ELF-1 (cell line): ENCODE results near the gene PRICKLE1.

Experiments
- DNase-seq: peaks from one replicate; pipeline ENCODE4 v3.0.0-alpha.2; 2016; ENCODE audit warnings: low read depth, low spot score

PRICKLE1 gene

GRCh38 chr12:42458575-42458974 lies 131.0 kb downstream of the PRICKLE1 start:
- DNase-seq = no peak

GRCh38 chr12:42450248-42450647 lies 139.3 kb downstream of the PRICKLE1 start:
- no peak for DNase-seq

DNA sequence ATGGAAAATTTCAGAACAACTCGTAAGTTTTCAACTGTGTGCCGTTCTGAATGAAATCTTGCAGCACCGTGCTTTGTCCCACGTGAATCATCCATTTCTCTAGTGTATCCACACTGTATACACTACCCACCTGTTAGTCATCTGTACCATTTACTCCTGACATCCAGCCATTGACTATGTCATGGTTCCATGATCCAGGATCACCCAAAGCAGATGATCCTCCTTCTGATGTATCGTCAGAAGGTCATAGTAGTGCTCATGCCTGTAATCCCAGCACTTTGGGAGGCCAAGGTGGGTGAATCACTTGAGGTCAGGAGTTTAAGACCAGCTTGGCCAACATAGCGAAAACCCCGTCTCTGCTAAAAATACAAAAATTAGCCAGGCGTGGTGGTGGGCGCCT lies 140.7 kb downstream of the PRICKLE1 start:
- DNase-seq = no peak

DNA sequence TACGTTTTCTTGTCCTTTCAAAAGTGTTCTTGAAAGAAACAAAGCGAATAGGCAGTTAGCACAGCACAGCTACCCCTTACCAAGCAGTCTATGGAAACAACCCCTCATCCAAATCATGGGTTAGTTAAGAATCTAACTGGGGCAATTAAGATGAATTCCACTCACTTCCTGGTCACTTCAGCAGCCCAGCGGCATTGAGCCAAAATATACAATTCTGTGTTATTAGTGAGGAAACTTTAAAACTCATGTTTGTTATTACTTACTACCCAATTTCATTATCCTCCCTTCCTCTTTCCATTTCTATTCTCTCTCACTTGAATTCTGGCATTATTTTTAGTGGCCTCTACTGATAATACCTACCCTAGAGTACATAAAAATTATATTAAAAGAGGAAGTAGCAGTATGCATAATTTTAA lies 142.2 kb downstream of the PRICKLE1 start:
- no peak for DNase-seq

GRCh38 chr12:42446761-42447160 lies 142.8 kb downstream of the PRICKLE1 start:
- DNase-seq = peak; percentile 87

- DNase-seq = no peak
These were observed 143.7 kb downstream of the PRICKLE1 start for GRCh38 chr12:42445891-42446290.

- DNase-seq = no peak
These were observed 145.2 kb downstream of the PRICKLE1 start for GRCh38 chr12:42444192-42444943.

- DNase-seq = no peak
These were observed 146.7 kb downstream of the PRICKLE1 start for GRCh38 chr12:42442888-42443287.

GRCh38 chr12:42442311-42442759 lies 147.2 kb downstream of the PRICKLE1 start:
- DNase-seq = peak; percentile 73

DNA sequence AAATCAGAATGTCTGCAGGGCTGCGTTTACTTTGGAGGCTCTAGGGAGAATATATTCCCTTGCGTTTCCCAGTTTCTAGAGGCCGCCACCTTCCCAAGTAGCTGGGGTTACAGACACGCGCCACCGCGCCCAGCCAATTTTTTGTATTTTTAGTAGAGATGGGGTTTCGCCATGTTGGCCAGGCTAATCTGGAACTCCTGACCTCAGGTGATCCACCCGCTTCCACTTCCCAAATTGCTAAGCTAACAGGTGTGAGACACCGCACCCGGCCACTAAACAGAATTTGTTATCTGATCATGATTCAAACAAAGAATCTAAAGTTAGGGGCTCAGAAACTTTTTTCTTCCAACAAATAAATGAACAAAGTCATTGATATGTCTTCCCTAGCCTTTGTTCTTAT lies 148.9 kb downstream of the PRICKLE1 start:
- DNase-seq = no peak

DNA sequence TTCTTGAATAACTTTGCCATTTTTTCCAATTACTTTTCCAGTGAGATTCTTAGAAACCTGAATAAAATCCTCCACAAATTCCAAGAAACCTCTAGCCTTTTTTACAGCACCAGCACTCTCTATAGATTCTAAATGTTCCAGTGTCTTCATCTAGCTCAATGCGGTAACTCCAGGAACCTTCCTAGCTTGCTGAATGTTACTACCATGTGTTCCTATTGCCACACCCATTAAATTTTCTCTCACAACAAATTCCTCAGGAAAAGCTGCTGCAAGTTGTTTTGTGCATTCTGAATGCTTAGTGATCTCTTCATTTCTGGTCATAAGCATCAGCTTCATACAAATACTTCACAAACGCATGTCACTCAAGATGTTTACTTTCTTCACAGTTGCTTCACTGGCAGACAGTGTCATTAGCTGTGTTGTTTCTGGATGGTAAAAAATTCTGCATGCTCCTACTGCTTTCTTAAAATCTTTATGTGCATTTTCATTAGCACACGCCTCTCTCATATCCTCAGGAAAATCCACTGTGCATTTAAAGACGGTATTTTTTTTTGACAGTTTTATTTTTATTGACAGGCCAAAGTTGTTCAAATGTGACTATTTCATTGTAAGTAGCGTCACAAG lies 156.9 kb downstream of the PRICKLE1 start:
- no peak for DNase-seq

- no peak for DNase-seq
These were observed 160.7 kb downstream of the PRICKLE1 start for GRCh38 chr12:42428850-42429249.

DNA sequence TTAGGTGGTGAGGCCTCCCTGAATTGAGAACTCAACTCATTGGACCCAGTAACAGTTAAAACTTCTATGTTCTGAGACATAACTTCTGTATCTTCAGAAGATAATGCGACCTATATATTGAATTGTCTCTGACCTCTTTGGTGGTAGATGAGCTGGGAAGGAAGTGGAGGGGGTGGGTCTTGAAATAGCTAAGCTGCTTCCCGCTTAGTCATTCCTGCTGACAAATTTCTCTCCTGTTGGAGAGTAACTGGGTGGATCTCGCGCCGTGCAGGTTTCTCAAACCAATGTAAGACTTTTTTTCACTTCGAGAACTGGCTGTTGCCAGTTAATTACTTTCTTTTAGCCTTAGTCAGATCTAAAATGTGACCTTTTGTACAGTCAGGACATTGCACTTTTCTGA lies 162.8 kb downstream of the PRICKLE1 start:
- peak; percentile 63 for DNase-seq

GRCh38 chr12:42422785-42423184 lies 166.8 kb downstream of the PRICKLE1 start:
- no peak for DNase-seq

DNA sequence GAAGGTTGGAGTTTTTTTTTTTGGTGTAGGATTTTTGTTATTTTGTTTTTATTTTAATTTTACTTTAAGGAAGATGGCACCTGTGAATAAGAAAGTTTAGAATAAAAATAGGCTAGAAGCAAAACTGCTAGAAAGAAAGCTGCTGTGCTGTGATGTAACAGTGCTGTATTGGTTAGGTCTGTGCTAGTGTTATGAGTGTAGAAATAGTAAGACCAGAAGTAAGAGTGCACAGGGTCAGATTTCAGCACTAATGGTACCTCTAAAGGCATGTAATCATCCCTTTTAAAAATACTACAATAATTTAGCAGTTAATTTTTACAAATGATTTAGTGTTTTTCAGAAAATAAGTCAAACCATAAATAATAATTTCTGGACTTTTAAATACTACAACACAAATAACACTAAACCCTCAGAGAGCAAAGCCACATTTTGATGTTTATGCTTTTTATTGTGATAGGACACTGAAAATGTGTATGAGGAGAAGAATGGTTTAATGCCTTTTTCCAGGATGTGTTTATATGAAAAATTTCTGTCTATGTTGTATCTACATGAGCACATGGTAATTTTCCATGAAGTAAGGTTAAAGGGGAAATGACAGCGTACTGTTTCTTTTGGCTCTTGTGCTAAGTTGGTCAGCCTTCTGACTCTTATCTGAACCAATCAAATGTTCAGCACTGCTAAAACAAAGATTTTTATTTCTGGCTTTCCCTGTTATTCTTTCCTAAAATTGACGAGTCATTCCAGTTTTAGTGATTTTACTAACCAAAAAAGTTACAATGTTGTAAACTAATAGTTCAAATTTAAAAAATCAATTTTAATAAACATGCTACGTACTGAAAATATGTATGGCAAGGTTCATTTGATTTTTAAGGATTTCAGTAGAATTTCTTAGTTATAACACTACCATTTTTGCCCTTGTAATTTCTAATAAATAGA lies 167.4 kb downstream of the PRICKLE1 start:
- no peak for DNase-seq

GRCh38 chr12:42420395-42420794 lies 169.2 kb downstream of the PRICKLE1 start:
- no peak for DNase-seq

DNA sequence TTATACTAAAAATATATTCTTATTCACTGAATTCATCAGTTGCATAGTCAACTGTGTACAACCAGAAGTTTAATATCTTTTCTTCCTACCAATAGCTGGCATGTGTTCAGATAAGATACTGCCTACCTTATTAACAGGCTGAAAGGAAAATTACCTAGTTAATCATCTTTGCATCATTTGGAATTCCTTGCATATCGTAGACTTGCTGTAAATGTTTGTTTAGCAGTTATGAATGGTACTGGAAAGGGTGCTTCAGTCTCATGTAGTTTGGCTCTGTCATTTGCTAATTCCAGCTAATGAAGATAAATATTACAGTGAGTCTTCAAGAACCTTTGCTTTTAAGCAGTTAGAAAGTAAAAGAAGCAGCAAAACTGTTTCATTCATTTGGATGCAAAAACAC lies 179.2 kb downstream of the PRICKLE1 start:
- no peak for DNase-seq

GRCh38 chr12:42409471-42409870 lies 180.1 kb downstream of the PRICKLE1 start:
- no peak for DNase-seq

- no peak for DNase-seq
These were observed 182.2 kb downstream of the PRICKLE1 start for GRCh38 chr12:42407306-42407705.
